ENCODE results near the gene APOL1. TPM values are rescaled to one million over a fixed set of nuclear protein-coding genes. Genes with fewer than 3 reads are reported as not detected.
"Not testable (repeated sequence)": the region's sequence is repeated elsewhere in the genome, so short reads cannot be mapped to it uniquely, and the experiment has no call there.

Gene APOL1
- total RNA-seq, 3 donors from 2014 or later: 26.0 to 85.7 (median 68.5) TPM

DNA sequence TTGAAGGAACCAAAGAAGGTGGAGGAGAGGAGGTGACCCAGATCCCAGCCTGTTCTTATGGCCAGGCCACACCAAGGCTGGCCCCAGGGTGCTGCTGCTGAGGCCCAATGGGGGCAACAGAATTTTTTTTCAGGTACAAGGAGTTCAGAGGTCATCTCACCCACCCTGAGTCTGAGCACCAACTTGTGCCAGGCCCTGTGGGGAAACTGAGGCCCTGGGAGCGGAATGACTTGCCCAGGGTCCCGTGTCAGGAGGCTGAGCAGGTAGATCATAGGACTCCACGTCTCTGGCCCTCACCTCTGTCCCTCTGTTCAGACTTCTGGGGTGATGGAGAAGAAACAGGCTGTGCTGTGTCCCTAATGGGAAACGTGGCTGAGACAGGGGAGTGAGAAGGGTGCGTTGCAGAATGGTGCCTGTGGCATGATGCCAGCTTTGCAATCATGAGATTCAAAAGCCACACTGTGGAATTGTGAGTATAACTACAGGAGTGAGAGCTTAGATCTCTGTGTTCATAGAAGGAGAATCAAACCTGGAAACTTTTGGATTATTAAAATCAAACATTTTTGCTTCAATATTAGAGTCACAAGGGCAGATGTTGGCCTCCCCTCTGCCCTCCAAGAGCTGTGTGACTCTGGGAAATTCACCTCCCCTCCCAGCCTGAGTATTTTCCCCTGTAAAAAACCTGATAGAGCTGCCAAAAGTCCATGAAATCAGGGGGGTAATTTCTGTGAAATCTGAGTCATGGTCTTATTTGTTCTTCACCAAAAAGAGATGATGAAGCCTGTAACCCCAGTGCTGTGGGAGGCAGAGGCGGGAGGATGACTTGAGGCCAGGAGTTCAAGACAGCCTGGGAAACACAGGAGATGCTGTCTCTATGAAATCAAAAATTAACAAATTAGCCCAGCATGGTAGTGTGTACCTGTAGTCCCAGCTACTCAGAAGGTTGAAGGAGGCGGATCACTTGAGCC is 874 bp downstream of the APOL1 start:
- no peaks in the 10 kb centered on the region for H3K9me3 ChIP-seq
- DNase-seq: peak in 1 of 3 donors; percentile 33
- ATAC-seq: peak; percentile 6

DNA sequence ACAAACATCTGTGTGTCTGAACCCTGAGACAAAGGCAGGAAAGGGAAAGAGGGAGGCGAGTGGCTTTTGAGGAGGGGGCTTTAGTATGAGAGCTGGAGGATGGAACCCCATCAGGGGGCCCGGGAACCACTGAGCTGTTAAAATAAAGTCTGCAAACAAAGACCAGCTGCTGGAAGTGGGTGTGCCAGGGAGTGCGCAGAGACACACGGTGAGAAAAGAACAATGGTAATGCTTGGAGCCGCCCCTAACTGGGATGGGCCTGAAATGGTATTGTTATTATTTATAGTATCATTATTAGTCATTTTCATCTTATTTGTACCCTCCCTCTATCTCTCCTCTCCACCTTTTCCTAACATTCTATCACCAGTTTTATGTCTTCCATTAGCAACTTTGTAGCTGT is 2.6 kb downstream of the APOL1 start:
- H3K9me3 ChIP-seq; DNase-seq; intact Hi-C loops (cut with DNase I, micrococcal nuclease); H3K4me3 ChIP-seq; H3K36me3 ChIP-seq (ENCODE audit: low read depth): not testable (repeated sequence)
- peak; percentile 45 for ATAC-seq
- peaks cover 30% of the 10 kb centered on the region for H3K4me1 ChIP-seq (ENCODE audit: low read depth)

More for the DNA sequence above, 874 bp downstream of the APOL1 start:
- intact Hi-C loops (cut with DNase I, micrococcal nuclease): no loop called here
- TF ChIP-seq, protein P1, sequence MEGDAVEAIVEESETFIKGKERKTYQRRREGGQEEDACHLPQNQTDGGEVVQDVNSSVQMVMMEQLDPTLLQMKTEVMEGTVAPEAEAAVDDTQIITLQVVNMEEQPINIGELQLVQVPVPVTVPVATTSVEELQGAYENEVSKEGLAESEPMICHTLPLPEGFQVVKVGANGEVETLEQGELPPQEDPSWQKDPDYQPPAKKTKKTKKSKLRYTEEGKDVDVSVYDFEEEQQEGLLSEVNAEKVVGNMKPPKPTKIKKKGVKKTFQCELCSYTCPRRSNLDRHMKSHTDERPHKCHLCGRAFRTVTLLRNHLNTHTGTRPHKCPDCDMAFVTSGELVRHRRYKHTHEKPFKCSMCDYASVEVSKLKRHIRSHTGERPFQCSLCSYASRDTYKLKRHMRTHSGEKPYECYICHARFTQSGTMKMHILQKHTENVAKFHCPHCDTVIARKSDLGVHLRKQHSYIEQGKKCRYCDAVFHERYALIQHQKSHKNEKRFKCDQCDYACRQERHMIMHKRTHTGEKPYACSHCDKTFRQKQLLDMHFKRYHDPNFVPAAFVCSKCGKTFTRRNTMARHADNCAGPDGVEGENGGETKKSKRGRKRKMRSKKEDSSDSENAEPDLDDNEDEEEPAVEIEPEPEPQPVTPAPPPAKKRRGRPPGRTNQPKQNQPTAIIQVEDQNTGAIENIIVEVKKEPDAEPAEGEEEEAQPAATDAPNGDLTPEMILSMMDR (IDR thresholded peaks at IDR 0.05): no peak
- no peak overlapping the region for H3K4me3 ChIP-seq
- H3K36me3 ChIP-seq (ENCODE audit: low read depth): no peaks in the 10 kb centered on the region
- H3K4me1 ChIP-seq (ENCODE audit: low read depth): peaks cover 25% of the 10 kb centered on the region

DNA sequence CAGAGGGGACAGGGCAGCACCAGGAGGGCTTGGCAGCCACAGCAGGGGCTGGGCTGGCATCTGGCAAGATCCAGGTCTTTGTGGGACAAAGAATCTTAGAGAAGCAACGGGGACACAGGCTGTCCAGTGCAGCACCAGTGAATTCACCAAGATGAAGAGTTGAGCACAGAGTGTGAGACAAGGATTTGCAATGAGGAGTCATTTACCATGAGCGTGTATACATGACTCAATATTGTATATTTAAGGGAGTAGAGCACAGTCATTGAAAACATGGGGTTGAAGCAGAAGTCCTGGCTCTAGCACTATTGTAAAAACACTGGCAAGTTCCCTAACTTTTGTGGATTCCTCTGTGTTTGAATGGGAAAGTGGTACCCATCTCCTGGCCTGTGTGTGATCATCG is 3.5 kb downstream of the APOL1 start:
- Histone ChIP-seq H3K36me3 (ENCODE audit: low read depth) (no peaks in the 10 kb centered on the region), H3K4me1 (ENCODE audit: low read depth) (peaks cover 30% of the 10 kb centered on the region), H3K9me3 (no peaks in the 10 kb centered on the region), H3K4me3 (no peak overlapping the region)
- ATAC-seq: no peak
- TF ChIP-seq, protein P1 (IDR thresholded peaks at IDR 0.05): no peak
- intact Hi-C loops (cut with DNase I, micrococcal nuclease): no loop called here
- DNase-seq: no peak

DNA sequence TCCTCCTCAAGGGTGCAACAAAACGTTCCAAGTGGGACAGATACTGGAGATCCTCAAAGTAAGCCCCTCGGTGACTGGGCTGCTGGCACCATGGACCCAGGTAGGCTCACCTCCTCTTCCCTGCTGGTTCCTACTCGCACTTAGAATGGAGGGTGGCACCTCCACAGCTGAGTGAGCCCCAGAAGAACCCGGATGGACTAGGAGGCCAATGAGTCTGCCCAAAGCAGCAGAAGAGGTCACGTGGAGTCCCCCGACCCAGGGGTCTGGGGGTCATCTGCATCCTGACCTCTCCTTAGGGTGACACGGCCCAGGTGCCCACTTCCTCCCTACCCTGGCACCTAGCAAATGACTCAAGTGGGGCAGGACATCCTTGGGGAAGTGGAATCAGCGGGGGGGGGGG is 4.4 kb downstream of the APOL1 start:
- intact Hi-C loops (cut with DNase I, micrococcal nuclease): no loop called here
- DNase-seq (no peak), ATAC-seq (no peak)
- H3K4me1 ChIP-seq (ENCODE audit: low read depth): peaks cover 30% of the 10 kb centered on the region
- no peaks in the 10 kb centered on the region for H3K36me3 ChIP-seq (ENCODE audit: low read depth)
- H3K4me3 ChIP-seq: no peak overlapping the region
- TF ChIP-seq, protein P1 (IDR thresholded peaks at IDR 0.05): no peak
- no peaks in the 10 kb centered on the region for H3K9me3 ChIP-seq

DNA sequence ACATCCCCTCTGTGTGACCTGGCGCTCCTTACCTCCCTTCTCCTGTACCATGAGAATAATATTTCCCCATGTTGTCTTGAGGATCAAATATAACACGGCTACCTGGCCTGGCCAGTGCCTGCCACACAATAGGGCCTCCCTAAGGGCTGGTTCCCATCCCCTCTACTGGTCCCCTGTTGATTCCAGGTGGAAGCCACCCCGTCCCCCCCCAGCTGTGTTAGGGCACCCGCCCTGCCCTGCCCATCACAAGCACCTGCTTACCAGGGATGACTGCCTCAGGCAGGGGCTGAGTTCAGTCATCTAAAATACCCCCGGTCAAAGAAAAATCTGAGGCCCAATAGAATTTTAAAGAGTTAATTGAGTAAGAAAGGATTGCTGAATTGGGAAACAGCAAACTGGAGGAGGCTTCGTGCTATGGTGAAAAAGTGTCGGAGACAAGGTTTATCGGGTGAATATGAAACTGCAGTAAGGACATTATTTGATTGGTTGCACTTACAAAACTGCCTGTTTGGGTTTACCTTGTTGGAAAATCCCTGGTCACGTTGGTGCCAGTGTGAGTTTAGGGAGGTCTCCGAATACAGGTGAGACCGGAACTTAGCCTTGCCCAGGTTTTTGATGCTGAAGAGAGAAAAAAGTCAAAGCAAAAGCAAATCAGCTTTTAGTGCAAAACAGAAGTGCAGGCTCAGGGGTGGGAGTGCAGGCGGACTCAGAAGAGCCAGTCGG is 5.2 kb downstream of the APOL1 start:
- intact Hi-C loops (cut with DNase I, micrococcal nuclease): no loop called here
- Histone ChIP-seq H3K4me3 (no peak overlapping the region), H3K4me1 (ENCODE audit: low read depth) (peaks cover 24% of the 10 kb centered on the region), H3K9me3 (no peaks in the 10 kb centered on the region), H3K36me3 (ENCODE audit: low read depth) (no peaks in the 10 kb centered on the region)
- TF ChIP-seq, protein P1 (IDR thresholded peaks at IDR 0.05): no peak
- no peak for DNase-seq
- ATAC-seq: no peak

All from mucosa of descending colon (tissue), 3 donors.